ENCODE measurements around the gene GNAS.

Gene GNAS

DNA sequence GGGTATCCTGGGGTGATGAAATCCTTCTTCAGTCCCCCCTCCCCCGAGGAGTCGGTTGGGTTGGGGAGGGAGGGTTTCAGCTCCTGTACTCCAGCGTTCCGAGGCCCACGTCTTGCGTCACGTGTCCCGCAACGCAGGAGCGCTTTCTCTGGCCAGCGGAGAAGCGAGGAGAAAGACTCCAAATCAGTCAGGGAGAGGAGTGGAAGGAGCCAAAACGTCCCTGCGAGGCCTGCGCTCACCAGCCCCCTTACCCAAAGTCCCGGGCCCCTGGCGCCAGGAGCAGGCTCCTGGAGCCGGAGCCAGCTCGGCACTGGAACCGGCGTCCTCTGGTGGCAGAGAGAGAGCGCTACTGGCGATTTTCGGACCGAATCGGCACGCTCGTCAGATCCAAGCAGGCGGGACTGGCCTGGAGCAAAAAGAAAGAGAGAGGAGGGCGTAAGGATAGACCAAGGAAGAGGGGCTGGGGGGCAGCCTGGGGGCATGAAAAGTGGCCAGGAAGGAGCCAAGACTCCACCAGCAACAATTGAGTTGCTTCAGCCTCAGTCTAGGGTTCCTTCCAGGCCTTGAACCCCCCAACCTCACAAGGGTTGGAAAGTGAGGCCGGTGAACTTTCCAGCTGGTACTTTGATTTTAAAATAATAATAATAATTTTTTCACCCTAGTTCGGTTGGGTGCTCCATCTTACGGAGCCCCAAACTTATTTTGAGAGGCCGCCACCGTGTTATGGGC is at the start of gene GNAS:
Gene GNAS (plus strand): TSS at position 174 of the 729 bp plus-strand sequence.
- Histone ChIP-seq H3K4me1 (ENCODE audit: control insufficient read depth in 1 of 2, insufficient read depth in 2 of 2, low read length in 2 of 2) (peaks cover 0 to 15% of the 10 kb centered on the region in 2 donors), H3K4me3 (ENCODE audit: low read depth in 1 of 2, low read length in 2 of 2) (peak within 1 kb of the TSS; percentile 67 to 68), H3K36me3 (ENCODE audit: control insufficient read depth in 1 of 2, insufficient read depth in 2 of 2, low read length in 2 of 2) (no peaks in the 10 kb centered on the region), H3K27ac (ENCODE audit: low read depth, low read length) (no peak within 1 kb of the TSS), H3K27me3 (ENCODE audit: control insufficient read depth in 1 of 2, insufficient read depth in 2 of 2, low read length in 2 of 2) (peaks cover 33 to 53% of the 10 kb centered on the region in 2 donors), H3K9ac (ENCODE audit: low read depth in 1 of 2, low read length in 2 of 2) (no peak within 1 kb of the TSS), H3K9me3 (ENCODE audit: control insufficient read depth in 1 of 2, low read length in 2 of 2) (no peaks in the 10 kb centered on the region)

DNA sequence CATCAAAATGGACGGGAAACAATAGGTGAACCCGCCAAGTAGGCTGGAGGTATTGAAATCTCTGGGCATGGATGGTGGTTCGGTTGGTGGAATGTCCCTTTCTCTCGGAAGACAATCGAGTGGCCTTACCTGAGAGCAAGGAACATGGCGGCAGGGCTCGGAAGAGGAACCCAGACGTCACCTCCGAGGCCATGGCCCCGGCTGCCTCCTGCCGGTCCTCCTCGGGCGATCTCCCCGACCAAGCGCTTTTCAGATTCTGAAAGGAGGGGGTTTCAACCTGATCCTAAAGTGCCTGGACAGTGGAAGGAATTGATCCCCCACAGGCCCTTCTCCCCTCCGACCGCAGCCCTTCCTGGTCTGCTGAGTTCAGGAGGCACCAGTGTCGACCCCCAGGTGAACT is 49.0 kb upstream of the GNAS start:
- Histone ChIP-seq H3K4me1 (ENCODE audit: control insufficient read depth in 1 of 2, insufficient read depth in 2 of 2, low read length in 2 of 2) (no peaks in the 10 kb centered on the region), H3K9me3 (ENCODE audit: control insufficient read depth in 1 of 2, low read length in 2 of 2) (no peaks in the 10 kb centered on the region), H3K27ac (ENCODE audit: low read depth, low read length) (no peak overlapping the region), H3K4me3 (ENCODE audit: low read depth in 1 of 2, low read length in 2 of 2) (no peak overlapping the region), H3K36me3 (ENCODE audit: control insufficient read depth in 1 of 2, insufficient read depth in 2 of 2, low read length in 2 of 2) (no peaks in the 10 kb centered on the region), H3K9ac (ENCODE audit: low read depth in 1 of 2, low read length in 2 of 2) (no peak overlapping the region), H3K27me3 (ENCODE audit: control insufficient read depth in 1 of 2, insufficient read depth in 2 of 2, low read length in 2 of 2) (peaks cover 0 to 4% of the 10 kb centered on the region in 2 donors)

DNA sequence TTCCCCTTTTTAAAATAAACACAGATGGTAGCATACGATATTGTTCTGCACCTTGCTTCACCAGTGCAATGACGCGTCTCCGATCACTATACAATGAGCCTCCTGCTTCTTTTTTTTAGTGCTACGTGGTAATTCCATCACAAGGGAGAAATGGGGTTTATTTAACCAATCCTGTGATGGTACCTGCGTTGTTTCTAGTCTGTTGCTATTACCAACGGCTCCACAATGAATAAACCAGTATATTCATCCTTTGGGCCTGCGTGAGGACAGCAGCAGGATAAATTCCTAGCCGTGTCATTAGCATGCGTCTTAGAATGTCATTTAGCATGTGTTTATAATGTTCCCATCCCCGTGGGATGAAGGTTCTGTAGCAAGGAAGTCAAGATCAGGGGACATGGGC is 44.7 kb upstream of the GNAS start:
- no peaks in the 10 kb centered on the region for H3K9me3 ChIP-seq (ENCODE audit: control insufficient read depth in 1 of 2, low read length in 2 of 2)
- H3K27ac ChIP-seq (ENCODE audit: low read depth, low read length), result no peak overlapping the region
- no peaks in the 10 kb centered on the region for H3K36me3 ChIP-seq (ENCODE audit: control insufficient read depth in 1 of 2, insufficient read depth in 2 of 2, low read length in 2 of 2)

DNA sequence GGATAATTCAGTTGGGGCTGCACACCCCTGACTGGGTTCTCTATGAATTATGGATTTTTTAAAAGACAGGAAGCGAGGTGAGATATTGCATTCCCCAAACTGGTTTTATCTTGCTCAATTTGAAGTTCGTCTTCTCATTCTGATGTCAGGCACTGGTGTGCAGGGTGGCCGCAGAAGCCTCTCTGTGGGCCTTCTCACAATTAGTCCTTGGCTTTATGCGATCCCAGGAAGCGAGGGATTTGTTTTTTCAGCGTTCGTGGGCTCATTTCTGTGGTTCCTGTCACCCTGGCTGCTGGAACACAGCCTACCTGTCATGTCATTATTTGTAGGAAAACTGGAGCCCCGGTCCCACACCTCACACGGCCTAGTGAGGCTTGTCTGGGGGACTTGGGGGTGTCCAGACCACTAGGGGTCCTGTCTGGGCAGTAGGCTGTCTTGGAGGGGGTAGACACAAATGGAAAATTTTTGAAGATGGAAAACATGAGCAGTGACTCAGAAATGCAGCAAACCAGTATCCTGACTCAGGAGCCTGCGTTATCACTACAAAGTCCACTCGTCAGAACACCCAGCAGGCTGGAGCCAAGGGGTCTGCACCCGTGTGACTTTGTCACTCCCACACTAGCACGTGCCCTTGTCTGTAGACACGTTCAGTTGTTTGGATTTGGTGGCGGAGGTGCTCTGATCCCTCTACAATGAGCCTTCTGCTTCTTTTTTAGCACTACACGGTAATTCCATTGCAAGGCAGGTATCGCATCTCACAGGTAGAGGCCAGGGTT is 44.1 kb upstream of the GNAS start:
- Histone ChIP-seq H3K9ac (ENCODE audit: low read depth in 1 of 2, low read length in 2 of 2) (no peak overlapping the region), H3K4me3 (ENCODE audit: low read depth in 1 of 2, low read length in 2 of 2) (no peak overlapping the region), H3K36me3 (ENCODE audit: control insufficient read depth in 1 of 2, insufficient read depth in 2 of 2, low read length in 2 of 2) (no peaks in the 10 kb centered on the region), H3K27ac (ENCODE audit: low read depth, low read length) (no peak overlapping the region), H3K27me3 (ENCODE audit: control insufficient read depth in 1 of 2, insufficient read depth in 2 of 2, low read length in 2 of 2) (peaks cover 4 to 6% of the 10 kb centered on the region in 2 donors), H3K9me3 (ENCODE audit: control insufficient read depth in 1 of 2, low read length in 2 of 2) (no peaks in the 10 kb centered on the region), H3K4me1 (ENCODE audit: control insufficient read depth in 1 of 2, insufficient read depth in 2 of 2, low read length in 2 of 2) (no peaks in the 10 kb centered on the region)

More for the DNA sequence above, 44.7 kb upstream of the GNAS start:
- H3K4me3 ChIP-seq (ENCODE audit: low read depth in 1 of 2, low read length in 2 of 2), result no peak overlapping the region
- H3K9ac ChIP-seq (ENCODE audit: low read depth in 1 of 2, low read length in 2 of 2), result no peak overlapping the region
- H3K4me1 ChIP-seq (ENCODE audit: control insufficient read depth in 1 of 2, insufficient read depth in 2 of 2, low read length in 2 of 2), result no peaks in the 10 kb centered on the region
- H3K27me3 ChIP-seq (ENCODE audit: control insufficient read depth in 1 of 2, insufficient read depth in 2 of 2, low read length in 2 of 2), result peaks cover 6% of the 10 kb centered on the region in 2 donors

DNA sequence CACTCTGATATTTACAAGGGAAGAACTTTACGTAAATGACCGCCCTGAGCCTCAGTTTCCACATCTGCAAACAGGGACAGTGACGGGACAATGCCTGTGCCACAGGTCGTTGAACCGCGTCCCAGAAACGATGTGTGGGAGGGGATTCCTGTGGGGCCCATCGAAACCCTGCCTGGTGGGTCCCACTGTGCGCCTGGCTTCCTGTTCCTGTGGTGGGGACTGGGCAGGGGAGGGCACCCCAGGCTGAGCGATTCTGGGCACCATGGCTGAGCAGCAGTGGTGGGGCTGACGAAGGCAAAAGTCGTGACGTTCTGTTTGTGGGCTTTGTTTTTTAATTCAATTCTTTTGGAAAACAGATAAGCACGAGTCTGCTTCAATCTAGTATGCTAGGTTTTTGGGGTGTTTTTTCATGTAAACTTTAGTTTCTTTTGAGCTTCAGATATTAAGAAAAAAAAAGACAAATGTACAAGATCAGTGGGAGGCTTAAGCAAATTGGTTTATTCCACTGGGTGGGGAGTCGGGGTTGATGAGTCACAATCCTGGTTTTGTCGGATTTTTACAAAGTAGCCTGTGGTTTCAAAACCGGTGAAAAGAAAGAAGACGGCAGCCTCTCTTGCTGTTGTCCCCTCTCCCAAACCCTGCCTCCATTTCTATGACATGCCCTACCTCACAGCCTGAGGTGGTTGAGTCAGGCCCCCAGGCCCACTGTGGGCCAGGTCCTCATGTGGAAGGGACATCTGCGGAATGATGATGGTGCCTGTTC is 42.2 kb upstream of the GNAS start:
- no peak overlapping the region for H3K4me3 ChIP-seq (ENCODE audit: low read depth in 1 of 2, low read length in 2 of 2)
- no peaks in the 10 kb centered on the region for H3K9me3 ChIP-seq (ENCODE audit: control insufficient read depth in 1 of 2, low read length in 2 of 2)
- H3K4me1 ChIP-seq (ENCODE audit: control insufficient read depth in 1 of 2, insufficient read depth in 2 of 2, low read length in 2 of 2), result no peaks in the 10 kb centered on the region
- peaks cover 4 to 6% of the 10 kb centered on the region in 2 donors for H3K27me3 ChIP-seq (ENCODE audit: control insufficient read depth in 1 of 2, insufficient read depth in 2 of 2, low read length in 2 of 2)
- H3K36me3 ChIP-seq (ENCODE audit: control insufficient read depth in 1 of 2, insufficient read depth in 2 of 2, low read length in 2 of 2), result no peaks in the 10 kb centered on the region
- H3K9ac ChIP-seq (ENCODE audit: low read depth in 1 of 2, low read length in 2 of 2), result no peak overlapping the region
- no peak overlapping the region for H3K27ac ChIP-seq (ENCODE audit: low read depth, low read length)

DNA sequence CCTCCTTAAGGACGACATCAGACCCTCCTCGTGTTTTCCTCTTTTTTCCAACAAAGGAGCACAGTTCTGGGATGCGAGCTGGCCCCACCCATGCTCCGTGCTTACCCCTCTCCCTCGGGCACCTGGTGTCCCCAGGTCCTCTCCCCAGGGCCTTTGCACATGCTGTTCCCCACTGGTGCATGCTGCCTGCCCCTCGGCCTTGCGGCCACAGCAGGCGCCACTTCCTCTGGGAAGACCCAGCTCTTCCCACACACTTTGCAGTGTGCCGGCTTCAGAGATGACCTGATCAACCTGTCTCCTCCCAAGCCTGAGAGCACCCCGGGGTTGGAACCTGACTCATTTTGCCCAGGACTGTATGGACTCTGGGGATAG is 41.7 kb upstream of the GNAS start:
- no peak overlapping the region for H3K4me3 ChIP-seq (ENCODE audit: low read depth in 1 of 2, low read length in 2 of 2)
- peaks cover 4 to 6% of the 10 kb centered on the region in 2 donors for H3K27me3 ChIP-seq (ENCODE audit: control insufficient read depth in 1 of 2, insufficient read depth in 2 of 2, low read length in 2 of 2)
- no peaks in the 10 kb centered on the region for H3K4me1 ChIP-seq (ENCODE audit: control insufficient read depth in 1 of 2, insufficient read depth in 2 of 2, low read length in 2 of 2)
- H3K9ac ChIP-seq (ENCODE audit: low read depth in 1 of 2, low read length in 2 of 2), result no peak overlapping the region
- no peak overlapping the region for H3K27ac ChIP-seq (ENCODE audit: low read depth, low read length)
- H3K36me3 ChIP-seq (ENCODE audit: control insufficient read depth in 1 of 2, insufficient read depth in 2 of 2, low read length in 2 of 2), result no peaks in the 10 kb centered on the region
- no peaks in the 10 kb centered on the region for H3K9me3 ChIP-seq (ENCODE audit: control insufficient read depth in 1 of 2, low read length in 2 of 2)

DNA sequence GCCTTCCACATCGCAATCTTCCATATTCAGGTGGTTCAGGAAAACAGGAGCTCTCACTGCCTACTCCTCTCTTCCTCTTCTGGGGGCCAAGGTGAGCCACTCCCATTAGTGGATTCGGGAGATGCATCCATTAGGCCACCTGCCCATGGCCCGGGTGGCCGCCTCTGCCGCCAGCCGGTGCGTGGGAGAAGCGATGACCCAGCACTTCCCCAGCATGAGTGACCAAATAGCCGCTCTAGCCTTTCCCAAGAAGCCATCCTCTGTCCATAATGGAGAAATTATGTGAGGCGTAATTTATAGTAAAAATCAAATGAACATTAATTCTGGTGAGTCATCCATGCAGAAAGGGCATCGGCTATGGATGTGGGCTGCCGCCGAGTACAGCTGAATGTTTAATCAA is 41.2 kb upstream of the GNAS start:
- H3K36me3 ChIP-seq (ENCODE audit: control insufficient read depth in 1 of 2, insufficient read depth in 2 of 2, low read length in 2 of 2), result no peaks in the 10 kb centered on the region

DNA sequence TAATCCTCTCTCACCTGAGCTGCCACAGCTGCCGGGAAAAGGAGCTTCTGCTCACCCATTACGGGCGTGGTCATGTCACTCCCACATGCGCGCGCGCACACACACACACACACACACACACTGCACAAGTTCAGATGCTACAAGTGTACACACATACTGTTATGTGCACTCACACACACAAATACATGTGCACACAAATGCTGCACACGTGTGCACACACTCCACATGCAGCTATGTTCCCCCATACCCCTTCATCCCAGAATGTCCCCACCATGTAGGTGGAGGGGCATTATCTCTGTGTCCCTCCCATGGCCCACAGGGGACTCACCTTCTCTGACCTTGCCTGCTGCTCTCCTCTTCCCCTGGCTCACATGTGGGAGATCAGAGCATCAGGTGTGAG is 39.1 kb upstream of the GNAS start:
- Histone ChIP-seq H3K9me3 (ENCODE audit: control insufficient read depth in 1 of 2, low read length in 2 of 2) (no peaks in the 10 kb centered on the region), H3K27me3 (ENCODE audit: control insufficient read depth in 1 of 2, insufficient read depth in 2 of 2, low read length in 2 of 2) (peaks cover 4 to 6% of the 10 kb centered on the region in 2 donors), H3K4me3 (ENCODE audit: low read depth in 1 of 2, low read length in 2 of 2) (no peak overlapping the region)

More for the DNA sequence above, 41.2 kb upstream of the GNAS start:
- Histone ChIP-seq H3K4me3 (ENCODE audit: low read depth in 1 of 2, low read length in 2 of 2) (no peak overlapping the region), H3K9ac (ENCODE audit: low read depth in 1 of 2, low read length in 2 of 2) (no peak overlapping the region), H3K9me3 (ENCODE audit: control insufficient read depth in 1 of 2, low read length in 2 of 2) (no peaks in the 10 kb centered on the region), H3K27me3 (ENCODE audit: control insufficient read depth in 1 of 2, insufficient read depth in 2 of 2, low read length in 2 of 2) (peaks cover 4 to 6% of the 10 kb centered on the region in 2 donors), H3K4me1 (ENCODE audit: control insufficient read depth in 1 of 2, insufficient read depth in 2 of 2, low read length in 2 of 2) (no peaks in the 10 kb centered on the region), H3K27ac (ENCODE audit: low read depth, low read length) (no peak overlapping the region)

DNA sequence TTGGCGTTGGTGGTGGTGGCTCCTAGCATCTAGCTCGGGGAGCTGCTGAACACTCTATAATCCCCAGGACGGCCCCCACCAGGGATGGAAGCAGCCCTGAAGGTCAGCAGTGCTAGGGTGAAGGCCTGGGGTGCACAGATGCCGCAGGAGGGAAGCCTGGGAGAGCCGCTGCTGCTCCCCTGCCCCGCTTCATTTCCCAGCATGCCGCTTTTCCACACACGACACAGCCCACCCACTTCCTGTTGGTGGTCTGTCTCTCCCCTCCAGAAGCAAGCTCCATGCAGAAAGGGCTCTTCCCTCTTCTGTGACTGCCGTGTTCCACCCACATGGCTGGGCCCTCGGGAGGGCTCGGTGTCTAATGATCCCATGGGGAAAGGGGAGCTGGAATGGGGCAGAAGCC is 37.1 kb upstream of the GNAS start:
- Histone ChIP-seq H3K36me3 (ENCODE audit: control insufficient read depth in 1 of 2, insufficient read depth in 2 of 2, low read length in 2 of 2) (no peaks in the 10 kb centered on the region), H3K4me1 (ENCODE audit: control insufficient read depth in 1 of 2, insufficient read depth in 2 of 2, low read length in 2 of 2) (no peaks in the 10 kb centered on the region), H3K9ac (ENCODE audit: low read depth in 1 of 2, low read length in 2 of 2) (no peak overlapping the region), H3K9me3 (ENCODE audit: control insufficient read depth in 1 of 2, low read length in 2 of 2) (no peaks in the 10 kb centered on the region), H3K27ac (ENCODE audit: low read depth, low read length) (no peak overlapping the region), H3K4me3 (ENCODE audit: low read depth in 1 of 2, low read length in 2 of 2) (no peak overlapping the region), H3K27me3 (ENCODE audit: control insufficient read depth in 1 of 2, insufficient read depth in 2 of 2, low read length in 2 of 2) (peaks cover 4 to 6% of the 10 kb centered on the region in 2 donors)

More for the DNA sequence above, 39.1 kb upstream of the GNAS start:
- Histone ChIP-seq H3K4me1 (ENCODE audit: control insufficient read depth in 1 of 2, insufficient read depth in 2 of 2, low read length in 2 of 2) (no peaks in the 10 kb centered on the region), H3K27ac (ENCODE audit: low read depth, low read length) (no peak overlapping the region), H3K36me3 (ENCODE audit: control insufficient read depth in 1 of 2, insufficient read depth in 2 of 2, low read length in 2 of 2) (no peaks in the 10 kb centered on the region), H3K9ac (ENCODE audit: low read depth in 1 of 2, low read length in 2 of 2) (no peak overlapping the region)

DNA sequence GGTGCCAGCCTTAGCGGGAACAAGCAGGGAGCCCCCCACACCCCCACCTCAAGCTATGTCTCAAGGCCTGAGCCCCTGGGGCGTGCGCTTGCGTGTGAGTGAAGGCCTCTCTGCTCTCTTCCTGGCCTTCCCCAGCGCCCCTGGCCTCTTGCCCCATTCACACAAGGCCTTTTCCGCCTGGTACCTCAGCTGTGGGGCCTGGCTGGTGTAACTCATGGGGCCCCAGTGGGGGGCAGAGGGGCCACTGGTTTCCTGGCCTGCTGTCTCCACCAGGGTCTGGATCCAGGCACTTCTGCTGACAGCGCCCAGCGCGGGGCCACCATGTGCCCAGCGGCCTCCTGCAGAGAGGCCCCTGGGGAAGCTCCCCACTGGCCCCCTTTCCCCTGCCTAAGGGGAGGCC is 36.5 kb upstream of the GNAS start:
- no peak overlapping the region for H3K9ac ChIP-seq (ENCODE audit: low read depth in 1 of 2, low read length in 2 of 2)
- H3K4me3 ChIP-seq (ENCODE audit: low read depth in 1 of 2, low read length in 2 of 2), result no peak overlapping the region
- no peaks in the 10 kb centered on the region for H3K36me3 ChIP-seq (ENCODE audit: control insufficient read depth in 1 of 2, insufficient read depth in 2 of 2, low read length in 2 of 2)
- H3K4me1 ChIP-seq (ENCODE audit: control insufficient read depth in 1 of 2, insufficient read depth in 2 of 2, low read length in 2 of 2), result no peaks in the 10 kb centered on the region
- no peak overlapping the region for H3K27ac ChIP-seq (ENCODE audit: low read depth, low read length)
- peaks cover 0 to 6% of the 10 kb centered on the region in 2 donors for H3K27me3 ChIP-seq (ENCODE audit: control insufficient read depth in 1 of 2, insufficient read depth in 2 of 2, low read length in 2 of 2)
- no peaks in the 10 kb centered on the region for H3K9me3 ChIP-seq (ENCODE audit: control insufficient read depth in 1 of 2, low read length in 2 of 2)

Data from duodenal mucosa (tissue), 2 donors.